ENCODE measurements around the gene SLC9A3.

- no peak for TF ChIP-seq CTCF (IDR thresholded peaks at IDR 0.05)
- TF ChIP-seq POLR2A (IDR thresholded peaks at IDR 0.05), result no peak
- TF ChIP-seq POLR2AphosphoS5 (IDR thresholded peaks at IDR 0.05; ENCODE audit: insufficient read depth in 1 of 2, low read depth in 1 of 2), result no peak
These were observed 14.7 kb upstream of the SLC9A3 start for GRCh38 chr5:538801-539468.
